GM19328 (cell line): Measurements from ENCODE around the gene ELF3.
"Not testable (repeated sequence)": the region's sequence is repeated elsewhere in the genome, so short reads cannot be mapped to it uniquely, and the experiment has no call there.

Source experiments
- ATAC-seq: cut with Tn5 transposase; IDR thresholded peaks from one replicate; pipeline ENCODE4 v1.9.1; 2021; ENCODE audit warnings: mild to moderate bottlenecking, moderate library complexity; ENCODE audit not compliant: unreplicated experiment

The ELF3 gene

DNA sequence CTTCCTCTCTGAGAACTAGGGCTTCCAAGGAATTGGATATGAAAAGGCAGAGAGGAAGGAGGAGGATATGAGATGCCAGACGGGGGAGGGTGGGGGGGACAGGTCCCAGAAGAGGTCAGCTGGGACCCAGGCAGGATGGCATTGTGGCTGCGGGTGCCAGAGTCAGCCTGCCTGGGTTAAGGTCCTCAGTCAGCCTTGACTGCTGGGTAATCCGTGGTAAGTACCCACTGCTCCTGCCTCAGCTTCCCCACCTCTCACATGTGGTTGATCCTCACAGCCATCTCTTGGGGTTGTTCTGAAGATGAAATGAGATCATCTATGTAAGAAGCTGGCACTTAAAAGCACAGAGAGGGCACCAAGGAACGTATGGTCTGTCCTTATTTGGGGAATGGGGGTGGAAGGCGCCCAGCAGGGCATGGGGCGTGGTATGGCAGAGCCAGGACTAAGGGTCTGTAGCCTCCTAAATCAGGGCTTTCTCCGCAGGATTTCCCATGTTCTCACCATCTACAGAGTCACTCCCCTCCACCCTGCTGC is 23.8 kb downstream of the ELF3 start:
- ATAC-seq, result no peak

DNA sequence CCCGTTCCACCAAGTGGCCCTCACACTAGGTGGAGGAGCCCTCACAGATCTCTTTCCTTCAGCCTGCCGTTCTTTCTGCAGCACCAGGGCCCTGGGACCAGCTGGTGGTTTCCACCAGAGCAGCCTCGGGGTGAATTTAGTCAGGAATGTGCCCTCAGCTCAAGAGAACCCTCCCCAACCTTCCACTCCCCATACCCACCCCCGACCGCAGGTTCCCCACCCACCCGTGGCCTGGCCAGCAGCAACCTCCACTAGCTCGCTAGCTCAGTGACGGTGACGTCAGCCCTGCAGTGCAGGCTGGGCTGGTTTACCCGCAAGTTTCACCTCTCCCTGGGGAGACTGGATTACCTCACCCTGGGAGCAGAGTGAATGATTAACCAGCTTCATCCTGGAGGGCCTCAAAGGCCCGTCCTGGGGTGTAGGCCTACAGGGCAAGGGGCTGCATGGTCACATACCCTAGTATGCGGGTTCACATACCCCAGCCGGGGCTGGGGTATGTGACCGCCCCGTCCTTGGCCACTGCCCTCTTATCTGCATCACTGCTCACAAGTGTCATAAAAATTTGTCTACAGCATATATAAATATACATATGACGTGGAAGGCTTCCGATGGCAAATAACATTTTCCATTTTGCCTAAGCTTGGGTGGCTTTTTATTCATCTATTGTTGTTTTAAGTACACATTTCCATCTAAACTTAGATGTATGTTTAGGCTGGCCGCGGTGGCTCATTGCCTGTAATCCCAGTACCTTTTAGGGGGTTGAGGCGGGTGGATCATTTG is 24.5 kb downstream of the ELF3 start:
- ATAC-seq, result no peak

DNA sequence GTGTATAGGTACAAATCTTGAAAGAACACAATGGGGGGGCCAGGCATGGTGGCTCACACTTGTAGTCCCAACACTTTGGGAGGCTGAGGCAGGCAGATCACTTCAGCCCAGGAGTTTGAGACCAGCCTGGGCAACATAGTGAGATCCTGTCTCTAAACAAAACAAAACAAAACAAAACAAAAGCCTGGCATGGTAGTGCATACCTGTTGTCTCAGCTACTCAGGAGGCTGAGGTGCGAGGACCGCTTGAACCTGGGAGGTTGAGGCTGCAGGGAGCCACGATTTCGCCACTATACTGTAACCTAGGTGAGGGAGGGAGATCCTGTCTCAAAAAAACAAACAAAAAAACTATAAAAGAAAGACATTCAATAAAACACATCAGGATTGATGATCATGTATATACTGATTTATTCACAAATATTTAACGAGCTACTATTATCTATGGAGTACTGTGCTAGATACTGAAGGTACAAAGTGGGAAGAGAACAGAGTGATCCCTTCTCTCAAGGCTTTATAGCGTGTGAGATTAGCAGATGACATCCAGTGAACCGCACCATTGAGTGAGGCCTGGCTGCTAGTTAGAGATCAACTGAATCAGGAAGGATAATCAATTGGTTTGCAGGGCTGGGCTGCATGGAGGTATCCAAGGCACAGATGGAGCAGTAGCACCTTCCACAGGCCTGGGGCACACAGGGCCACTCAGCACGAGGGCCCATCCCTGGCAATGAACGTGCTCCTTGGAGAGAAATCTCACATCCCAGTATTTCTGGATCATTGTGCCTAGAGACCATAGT is 26.4 kb downstream of the ELF3 start:
- ATAC-seq, result no peak

DNA sequence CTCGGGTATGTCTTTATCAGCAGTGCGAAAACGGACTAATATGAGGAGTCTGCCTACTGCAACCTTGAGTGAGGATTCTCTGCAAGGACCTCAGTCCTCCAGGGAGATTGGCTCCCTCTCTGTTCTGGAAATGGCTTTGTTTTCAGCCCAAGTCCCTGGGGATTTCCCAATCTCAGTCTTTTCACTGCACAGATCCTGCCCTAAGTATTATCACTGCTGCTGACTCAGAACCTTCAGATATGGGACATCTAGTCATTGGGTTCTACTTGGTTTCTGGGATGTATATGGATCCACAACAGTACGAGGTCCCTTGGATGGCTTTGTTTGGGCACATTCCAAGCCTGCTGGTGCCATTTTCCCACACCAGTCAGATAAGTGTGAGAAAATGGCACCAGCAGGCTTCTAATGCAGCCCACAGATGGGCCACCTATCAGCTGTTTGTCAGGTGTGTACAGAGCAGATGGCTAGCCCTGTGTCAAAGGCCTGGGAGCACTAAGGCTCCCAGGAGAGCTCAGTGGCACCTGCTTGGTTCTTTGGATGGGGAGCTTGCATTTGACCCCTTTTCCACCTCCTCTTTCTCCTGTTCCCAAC is 27.4 kb downstream of the ELF3 start:
- no peak for ATAC-seq

DNA sequence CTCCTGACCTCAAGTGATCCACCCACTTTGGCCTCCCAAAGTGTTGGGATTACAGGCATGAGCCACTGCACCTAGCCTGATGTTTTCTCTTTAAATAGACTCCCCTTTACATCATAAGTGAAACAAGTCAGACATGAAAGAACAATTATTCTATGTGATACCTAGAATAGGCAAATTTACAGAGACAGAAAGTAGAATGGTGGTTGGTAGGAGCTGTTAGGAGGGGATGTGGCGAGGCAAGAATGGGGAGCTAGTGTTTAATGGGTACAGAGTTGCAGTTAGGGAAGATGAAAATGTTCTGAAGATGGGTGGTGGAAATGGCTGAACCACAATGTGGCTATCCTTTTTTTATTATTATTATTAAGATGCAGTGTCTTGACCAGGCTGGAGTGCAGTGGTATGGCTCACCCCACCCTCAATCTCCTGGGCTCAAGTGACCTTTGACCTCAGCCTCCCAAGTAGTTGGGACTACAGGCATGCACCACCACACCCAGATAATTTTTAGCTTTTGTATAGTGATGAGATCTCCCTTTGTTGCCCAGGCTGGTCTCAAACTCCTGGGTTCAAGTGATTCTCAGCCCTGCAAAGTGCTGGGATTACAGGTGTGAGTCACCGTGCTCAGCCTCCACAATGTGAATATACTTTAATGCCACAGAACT is 28.4 kb downstream of the ELF3 start:
- no peak for ATAC-seq

DNA sequence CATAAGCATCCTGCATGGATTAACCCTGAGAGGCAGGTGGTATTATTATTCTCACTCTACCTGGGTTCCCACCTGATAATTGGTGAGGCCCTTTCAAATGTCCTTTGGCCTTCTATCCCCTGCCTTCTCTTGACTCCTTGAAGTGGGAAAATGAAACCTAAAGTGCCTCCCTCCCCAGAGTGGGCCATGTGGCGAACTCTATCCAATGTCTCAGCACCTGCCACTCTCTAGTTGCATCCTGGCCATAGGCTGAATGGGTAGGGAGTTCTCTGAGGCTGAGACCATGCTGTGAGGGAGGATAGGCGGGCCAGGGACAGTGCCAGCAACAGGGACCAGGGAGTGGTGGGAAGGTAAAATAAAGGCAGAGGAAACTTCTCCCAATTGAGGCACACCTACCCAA is 35.3 kb downstream of the ELF3 start:
- ATAC-seq, result no peak

DNA sequence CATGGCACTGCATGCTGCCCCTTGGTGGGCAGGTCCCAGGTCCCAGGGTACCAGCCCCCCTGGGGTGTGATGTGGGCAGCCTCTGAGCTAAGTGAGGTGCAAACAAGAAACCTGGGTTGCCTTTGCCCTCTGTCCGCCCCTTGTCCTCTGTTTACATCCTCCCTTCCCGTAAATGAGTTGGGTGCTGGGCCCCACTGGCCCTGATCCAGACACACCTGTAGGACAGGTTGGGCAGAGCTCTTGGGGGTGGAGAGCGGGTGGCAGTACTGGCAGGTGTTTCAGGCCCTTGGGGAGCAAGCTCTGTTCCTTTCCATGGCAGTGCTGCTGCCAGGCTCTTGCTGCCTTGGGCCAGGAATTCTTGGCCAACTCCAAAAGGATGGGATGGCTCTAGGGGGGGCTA is 35.8 kb downstream of the ELF3 start:
- no peak for ATAC-seq

DNA sequence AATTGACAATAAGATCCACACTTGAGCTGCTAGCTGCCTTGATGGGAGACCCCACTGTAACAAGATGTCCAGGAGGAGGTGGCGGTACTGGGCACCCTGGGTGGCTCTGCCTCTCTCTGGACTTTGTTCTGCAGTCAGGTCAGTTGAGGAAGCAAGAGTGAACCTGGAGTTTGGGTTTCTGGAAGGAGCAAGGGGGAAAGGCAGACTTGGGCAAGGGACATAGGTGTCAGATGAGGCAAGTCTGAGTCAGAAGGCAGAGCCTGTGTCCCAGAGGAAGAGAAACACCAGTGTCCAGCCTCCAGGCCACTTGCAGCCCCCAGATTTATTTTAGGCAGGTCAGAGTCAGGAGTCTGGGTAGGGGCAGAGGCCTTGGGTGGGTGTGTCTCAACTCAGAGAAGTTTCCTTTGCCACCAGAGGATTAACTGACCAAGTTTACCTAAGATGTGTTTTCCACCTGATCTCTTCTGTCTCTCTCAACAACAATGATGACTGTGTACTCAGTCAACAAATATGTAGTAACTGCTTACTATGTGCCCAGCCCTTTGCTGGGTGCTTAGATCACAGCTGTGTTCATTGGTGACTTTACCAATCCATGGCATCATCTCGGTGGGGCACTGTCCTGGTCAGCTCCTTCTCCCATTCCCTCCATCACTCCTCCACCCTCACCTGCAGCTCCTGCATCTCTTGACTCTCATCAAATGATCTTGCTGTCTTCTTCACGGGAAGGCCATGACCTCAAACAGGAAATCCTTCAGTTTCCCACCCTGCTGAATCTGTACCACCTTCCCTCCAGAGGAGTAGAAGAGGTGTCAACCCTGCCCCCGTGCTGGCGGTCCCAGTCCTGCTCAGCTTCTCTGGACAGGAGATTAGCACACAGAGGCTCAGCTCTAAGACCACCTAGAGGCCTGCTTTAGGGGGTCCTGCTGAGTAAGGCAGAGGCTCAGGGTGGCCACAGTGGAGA is 36.6 kb downstream of the ELF3 start:
- ATAC-seq, result no peak

DNA sequence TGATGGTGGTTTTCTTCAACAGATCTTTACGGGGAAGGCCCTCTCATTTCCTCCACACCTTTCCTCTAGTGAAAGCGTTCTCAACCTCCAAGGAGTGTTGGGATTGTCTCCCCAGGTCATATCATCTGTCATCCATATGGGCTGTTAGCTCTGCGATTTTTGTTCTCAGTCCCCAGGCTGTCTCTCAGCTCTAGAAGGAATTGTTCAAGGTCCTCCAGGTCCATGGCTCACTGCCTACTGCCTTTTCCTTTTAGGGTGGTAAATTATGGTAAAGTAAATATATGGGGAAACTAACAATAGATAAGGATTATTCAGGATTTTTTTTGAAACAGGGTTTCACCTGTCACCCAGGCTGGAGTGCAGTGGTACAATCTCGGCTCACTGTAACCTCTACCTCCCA is 37.6 kb downstream of the ELF3 start:
- no peak for ATAC-seq

DNA sequence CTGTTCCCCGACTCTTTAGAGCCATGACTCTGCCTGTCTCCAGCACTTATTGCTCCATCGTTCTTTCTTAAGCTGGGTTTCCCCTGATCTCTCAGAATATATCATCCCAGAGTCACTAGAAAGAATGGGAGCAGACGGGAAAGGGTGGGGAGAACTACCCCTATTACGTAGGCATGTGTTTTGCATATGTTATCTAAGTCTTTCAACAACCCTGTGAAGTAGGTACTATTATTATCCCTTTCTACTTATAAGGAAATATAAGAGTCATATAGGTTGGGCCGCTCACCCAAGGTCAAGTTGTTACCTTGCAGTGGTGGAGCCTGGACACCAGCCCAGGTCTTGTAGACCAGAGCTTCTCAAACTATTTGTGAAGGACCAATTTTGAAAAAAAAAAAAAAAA is 38.7 kb downstream of the ELF3 start:
- no peak for ATAC-seq

DNA sequence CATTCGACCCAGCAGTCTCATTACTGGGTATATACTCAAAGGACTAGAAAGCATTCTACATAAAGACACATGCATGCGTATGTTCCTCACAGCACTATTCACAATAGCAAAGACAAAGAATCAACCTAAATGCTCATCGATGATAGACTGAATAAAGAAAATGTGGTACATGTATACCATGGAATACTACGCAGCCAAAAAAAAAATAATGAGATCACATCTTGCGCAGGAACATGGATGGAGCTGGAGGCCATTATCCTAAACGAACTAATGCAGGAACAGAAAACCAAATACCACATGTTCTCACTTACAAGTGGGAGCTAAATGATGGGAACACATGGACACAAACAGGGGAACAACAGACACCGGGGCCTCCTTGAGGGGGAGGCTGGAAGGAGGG is 43.7 kb downstream of the ELF3 start:
- no peak for ATAC-seq

DNA sequence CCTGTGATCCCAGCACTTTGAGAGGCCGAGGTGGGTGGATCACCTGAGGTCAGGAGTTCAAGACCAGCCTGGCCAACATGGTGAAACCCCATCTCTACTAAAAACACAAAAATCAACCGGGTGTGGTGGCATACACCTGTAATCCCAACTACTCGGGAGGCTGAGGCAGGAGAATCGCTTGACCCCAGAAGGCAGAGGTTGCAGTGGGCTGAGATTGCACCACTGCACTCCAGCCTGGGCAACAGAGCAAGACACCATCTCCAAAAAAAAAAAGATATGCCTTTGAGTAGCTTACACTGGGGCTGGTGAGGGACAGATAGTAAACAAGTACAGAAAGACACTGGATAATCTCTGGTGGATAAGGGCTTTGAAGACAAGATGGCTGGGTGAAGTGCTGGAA is 44.3 kb downstream of the ELF3 start:
- ATAC-seq, result not testable (repeated sequence)

DNA sequence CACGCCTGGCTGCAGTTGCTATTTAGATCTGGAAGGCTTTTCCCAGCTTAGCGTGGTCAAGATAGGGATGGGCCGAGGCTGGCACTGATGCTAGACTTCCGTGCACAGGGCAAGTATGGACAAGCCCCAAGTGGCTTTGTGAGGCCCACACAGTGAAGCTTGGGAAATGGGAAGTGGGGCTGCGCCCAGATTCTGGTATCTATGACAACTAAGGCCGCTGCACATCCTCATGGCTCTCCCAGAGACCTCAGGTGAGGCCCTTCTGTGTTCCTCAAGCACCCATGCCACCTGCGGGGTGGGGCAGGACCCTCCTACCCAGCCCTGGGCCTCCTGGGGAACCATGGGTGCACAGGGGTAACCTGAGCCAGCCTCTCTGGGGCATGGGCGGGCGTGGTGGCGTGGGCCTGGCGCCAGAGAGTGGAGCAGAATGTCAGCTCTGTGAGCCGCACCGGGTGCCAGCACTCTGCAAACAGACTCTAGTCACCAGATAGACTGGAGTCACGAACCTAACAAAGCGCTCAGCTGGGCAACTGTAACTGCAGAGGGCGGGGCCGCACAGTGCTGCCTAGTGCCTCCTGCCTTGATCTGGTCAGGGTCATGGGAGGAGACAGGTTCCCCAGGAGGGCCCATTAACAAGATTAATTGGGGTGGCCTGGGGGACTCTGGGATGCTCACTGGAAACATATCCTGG is 46.4 kb downstream of the ELF3 start:
- no peak for ATAC-seq

DNA sequence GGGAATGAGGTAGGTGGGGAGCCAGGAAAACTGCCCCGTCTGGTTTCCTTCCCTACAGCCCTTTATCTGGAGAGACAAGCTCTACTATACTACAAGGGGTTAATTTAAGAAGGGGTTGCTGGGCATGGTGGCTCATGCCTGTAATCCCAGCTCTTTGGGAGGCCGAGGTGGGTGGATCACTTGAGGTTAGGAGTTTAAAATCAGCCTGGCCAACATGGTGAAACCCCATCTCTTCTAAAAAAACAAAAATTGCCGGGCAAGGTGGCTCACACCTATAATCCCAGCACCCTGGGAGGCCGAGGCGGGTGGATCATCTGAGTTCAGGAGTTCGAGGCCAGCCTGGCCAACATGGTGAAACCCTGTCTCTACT is 46.9 kb downstream of the ELF3 start:
- not testable (repeated sequence) for ATAC-seq

DNA sequence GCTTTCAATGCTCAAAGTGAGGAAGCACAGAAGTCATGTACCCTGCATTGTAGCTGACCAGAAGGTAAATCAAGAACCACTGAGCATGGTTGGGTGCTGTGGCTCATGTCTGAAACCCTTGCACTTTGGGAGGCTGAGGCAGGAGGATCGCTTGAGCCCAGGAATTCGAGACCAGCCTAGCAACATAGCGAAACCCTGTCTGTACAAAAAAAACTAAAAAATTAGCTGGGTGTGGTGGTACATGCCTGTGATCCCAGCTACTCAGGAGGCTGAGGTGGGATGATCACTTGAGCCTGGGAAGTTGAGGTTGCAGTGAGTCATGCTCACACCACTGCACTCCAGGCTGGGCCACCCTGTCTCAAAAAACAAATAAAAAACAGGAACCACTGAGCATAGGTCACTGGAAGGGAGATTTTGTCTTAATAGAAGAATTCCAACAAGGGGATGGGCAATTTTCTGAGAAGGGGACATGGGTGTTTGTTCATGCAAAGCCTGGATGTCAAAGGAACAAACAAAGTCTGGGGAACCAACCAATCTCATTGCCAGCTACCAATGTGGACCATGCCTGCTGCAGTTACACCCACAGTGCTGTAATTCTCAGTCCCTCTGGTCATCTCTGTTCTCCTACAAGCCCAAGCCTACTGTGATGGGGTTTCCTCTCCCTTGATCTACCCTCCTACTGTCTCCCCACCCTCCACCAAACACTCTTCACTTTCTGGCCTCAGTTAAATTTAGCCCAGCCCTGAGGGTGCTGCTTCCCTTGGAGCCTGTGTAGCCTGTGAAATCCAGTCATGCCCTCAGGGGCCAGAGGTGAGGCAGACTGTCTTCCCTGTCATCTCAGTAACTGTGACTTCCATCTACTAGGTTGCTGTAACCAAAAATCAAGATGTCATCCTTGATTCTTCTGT is 47.9 kb downstream of the ELF3 start:
- no peak for ATAC-seq

DNA sequence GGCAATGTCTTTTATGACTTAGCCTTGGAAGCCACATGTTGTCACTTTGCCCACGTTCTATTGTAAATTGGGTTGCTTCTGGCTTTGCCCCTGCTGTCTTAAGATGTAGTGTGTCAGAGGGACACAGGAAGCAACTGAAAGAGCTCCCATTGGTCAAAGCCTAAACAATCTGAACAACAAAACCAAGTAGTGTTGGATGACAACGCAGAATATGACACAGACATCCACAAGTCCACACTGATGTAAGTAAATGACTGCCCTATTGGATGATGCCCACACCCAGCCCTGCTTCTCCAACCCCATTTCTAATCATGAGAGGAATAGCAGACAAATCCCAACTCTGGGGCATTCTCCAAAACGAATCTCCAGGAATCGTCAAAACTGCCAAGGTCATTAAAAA is 50.7 kb downstream of the ELF3 start:
- no peak for ATAC-seq

DNA sequence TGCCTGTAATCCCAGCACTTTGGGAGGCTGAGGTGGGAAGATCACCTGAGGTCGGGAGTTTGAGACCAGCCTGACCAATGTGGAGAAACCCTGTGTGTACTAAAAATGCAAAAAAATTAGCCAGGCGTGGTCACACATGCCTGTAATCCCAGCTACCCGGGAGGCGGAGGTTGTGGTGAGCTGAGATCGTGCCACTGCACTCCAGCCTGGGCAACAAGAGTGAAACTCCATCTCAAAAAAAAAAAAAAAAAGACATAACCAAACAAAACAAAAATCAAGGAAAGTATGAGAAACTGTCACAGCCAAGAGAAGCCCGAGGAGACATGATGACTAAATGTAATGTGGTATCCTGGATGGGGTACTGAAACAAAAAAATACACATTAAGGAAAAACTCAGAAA is 51.4 kb downstream of the ELF3 start:
- not testable (repeated sequence) for ATAC-seq

DNA sequence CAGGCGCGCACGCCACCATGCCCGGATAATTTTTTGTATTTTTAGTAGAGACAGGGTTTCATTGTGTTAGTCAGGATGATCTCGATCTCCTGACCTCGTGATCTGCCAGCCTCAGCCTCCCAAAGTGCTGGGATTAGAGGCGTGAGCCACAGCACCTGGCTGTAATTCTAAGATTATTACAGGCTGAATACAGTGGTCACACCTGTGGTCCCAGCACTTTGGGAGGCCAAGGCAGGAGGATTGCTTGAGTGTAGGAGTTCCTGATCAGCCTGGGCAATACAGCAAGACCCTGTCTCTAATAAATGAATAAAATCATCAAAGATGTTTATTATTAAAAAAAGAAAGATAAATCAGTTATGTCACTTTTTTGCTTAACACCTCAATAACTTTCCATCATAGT is 52.2 kb downstream of the ELF3 start:
- ATAC-seq, result not testable (repeated sequence)

DNA sequence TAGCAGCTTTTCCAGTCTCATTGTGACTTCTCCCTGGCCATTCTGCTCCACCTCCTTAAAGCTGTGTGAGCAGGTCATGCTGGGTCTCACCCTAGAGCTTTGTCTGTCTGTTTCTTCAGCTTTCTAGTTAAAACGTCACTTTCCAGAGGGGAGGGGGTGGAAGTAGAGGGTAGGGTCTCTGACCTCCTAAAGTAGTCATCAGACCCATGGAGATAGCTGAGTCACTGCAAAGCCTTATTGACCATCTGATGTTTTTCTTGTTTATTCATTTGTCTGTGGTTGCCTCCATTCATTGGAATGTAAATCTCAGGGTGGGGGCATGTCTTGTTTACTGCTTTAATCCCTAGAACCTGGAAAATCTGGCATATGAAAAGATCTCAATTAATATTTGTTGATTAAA is 52.7 kb downstream of the ELF3 start:
- ATAC-seq, result no peak
